GM19324 (cell line): ENCODE measurements around the gene MXD3.
"Not testable (repeated sequence)": the region's sequence is repeated elsewhere in the genome, so short reads cannot be mapped to it uniquely, and the experiment has no call there.

Experiments used
- ATAC-seq: cut with Tn5 transposase; IDR thresholded peaks from one replicate; pipeline ENCODE4 v1.9.1; 2021; ENCODE audit warnings: mild to moderate bottlenecking, moderate library complexity; ENCODE audit not compliant: unreplicated experiment, low FRiP score

MXD3 gene

DNA sequence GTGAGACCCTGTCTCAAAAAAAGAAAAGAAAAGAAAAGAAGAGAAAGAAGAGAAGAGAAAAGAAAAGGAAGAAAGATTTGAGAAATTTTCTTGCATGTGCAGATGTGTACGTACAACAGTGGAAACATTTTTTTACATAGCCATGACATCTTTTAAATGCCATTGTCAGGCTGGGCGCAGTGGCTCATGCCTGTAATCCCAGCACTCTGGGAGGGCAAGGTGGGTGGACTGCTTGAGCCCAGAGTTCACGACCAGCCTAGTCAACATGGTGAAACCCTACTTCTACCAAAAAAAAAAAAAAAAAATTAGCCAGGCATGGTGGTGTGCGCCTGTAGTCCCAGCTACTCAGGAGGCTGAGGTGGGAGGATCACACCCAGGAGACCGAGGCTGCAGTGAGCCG is 33.2 kb upstream of the MXD3 start:
- no peak for ATAC-seq

- ATAC-seq = no peak
Measured at GRCh38 chr5:177343777-177344176, 32.1 kb upstream of the MXD3 start.

DNA sequence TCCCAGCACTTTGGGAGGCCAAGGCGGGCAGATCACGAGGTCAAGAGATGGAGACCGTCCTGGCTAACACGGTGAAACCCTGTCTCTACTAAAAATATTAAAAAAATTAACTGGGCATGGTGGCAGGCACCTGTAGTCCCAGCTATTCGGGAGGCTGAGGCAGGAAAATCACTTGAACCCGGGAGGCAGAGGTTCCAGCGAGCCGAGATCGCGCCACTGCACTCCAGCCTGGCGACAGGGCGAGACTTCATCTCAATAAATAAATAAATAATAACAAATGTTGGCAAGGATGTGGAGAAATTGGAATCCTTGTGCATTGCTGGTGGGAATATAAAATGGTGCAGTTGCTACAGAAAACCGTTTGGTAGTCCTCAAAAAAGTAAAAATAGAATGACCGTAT is 31.3 kb upstream of the MXD3 start:
- ATAC-seq = not testable (repeated sequence)

DNA sequence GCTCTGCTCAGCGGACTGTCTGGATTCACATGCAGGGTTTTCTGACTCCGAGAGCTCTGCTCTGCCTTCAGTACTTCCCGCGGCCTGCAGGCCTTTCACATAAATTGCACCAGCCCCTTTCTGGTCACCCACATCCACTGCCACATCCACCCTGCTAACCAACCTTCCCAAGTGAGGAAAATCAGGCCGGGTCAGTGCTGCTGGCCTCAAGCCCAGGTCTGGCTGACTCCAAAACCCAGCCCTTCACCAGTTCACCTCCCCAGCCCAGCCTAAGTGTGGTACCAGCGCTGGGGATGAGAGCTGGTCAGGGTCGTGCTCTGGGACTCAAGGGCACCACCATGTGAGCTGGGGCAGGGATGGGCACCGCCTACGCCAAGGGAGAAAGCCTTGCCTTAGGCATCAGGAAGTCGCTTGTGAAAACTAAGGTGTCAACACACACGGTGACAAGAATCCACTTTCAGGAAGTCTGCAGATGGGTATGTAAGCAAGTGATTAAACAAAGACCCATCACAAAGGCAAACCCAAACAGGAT is 27.5 kb upstream of the MXD3 start:
- ATAC-seq = no peak

DNA sequence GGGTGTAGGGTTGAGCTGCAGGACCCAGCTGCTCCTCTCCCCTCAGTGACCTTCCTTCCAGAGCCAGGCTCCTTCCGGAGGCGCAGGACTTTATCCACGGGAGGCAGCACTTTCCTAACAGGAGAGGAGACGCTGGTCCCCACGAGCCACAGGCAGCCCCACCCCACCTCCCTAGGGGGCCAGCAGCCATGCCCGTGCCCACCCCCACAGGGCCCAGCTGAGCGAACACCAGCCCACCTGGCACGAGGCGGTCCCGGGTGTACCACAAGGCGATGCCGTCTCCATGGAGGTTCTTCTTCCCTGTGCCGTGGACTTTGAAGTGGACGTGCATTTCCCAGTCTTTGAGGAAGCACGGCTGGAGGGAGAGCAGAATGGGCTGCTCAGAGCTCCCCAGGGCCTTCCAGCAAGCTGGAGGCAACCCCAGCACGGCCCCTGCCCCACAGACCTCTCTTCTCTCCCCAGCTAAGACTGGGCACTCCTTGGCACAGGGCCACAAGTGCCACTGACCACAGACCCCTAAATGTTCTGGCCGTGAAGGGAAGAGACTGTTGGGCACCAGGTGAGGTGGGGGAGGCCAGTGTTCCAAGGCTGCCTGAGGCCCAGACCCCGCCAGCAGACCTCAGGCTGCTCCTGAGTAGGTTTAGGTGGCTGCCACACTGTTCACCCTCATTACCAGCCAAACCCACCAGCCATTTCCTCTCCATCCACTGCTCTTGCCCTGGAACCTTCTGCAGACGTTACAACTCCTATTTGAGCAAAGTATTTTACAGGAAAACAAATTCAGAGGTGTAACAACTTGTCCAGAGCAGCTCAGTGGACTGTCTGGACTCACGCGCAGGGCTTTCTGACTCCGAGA is 26.8 kb upstream of the MXD3 start:
- ATAC-seq = no peak

DNA sequence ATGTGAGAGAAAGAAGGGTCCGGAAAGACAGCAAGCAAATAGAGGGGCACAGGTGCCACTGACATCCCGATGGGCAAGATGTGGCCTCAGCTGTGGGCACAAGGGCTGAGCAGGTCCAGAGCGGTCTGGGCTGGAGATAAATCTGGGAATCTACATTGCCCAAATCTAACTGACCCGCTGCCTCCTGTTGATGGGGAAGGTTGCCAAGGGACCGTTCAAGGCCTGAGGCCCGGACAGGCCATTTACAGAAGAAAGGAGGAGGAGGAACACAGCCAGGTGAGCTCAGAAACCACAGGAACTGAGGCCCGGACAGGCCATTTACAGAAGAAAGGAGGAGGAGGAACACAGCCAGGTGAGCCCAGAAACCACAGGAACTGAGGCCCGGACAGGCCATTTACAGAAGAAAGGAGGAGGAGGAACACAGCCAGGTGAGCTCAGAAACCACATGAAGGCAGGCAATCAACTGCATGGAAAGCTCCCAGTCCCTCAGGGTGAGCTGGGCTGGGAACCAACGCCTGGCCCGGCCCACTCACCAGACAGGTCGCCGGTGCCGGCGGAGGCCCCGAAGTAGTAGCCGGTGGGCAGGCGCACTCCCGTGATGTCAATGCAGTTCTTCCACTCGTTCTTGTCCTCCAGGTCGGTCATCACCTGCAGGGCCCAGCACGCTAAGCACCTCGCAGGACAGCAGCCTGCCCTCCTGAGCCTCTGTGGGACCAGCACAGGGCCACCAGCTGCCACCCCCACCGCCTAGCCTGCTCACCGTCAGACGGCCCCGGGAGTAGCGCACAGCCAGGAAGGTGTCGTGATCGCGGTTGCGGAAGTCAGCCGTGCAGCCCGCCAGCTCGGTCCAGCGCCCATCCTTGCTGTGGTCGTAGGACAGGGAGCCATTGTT is 25.2 kb upstream of the MXD3 start:
- no peak for ATAC-seq

DNA sequence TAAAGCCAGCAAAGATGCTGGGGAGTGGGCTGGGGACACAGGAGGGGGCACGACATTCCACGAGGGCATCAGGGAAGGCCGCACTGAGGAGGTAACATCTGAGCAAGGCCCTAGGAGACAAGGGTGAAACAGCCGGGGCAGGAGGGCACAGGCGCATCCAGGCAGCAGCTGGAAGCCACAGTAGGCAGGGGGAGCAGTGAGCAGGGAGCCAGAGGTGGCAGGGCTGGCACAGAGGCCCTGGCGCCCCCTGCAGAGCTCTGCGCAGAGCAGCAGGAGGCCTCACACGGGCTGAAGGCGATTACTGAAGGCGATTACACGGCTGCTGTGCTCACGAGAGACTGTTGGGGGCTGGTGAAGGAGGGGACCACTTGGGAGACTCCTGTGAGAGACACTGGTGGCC is 24.4 kb upstream of the MXD3 start:
- no peak for ATAC-seq

GRCh38 chr5:177335701-177336065 is 24.0 kb upstream of the MXD3 start:
- no peak for ATAC-seq

GRCh38 chr5:177334781-177335700 is 23.3 kb upstream of the MXD3 start:
- ATAC-seq = no peak

DNA sequence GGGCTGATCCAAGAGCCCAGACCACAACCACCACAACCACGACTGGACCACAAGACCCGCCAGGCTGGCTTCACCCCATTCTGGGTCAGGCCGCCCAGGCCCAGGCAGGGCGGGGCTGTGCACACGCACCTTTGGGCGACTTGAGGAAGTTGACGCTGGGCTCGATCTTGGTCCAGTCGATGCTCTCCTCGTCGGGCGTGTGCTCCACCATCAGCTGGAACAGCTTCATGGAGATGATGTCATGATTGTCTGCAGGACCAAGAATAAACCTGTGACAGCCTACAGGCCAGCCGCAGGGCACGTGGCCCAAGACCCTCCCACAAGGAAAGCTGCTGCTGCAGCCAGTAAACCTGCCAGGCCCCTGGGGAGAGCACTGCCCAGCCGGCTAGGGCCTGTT is 22.5 kb upstream of the MXD3 start:
- no peak for ATAC-seq

GRCh38 chr5:177333420-177334154 is 21.9 kb upstream of the MXD3 start:
- ATAC-seq = no peak

DNA sequence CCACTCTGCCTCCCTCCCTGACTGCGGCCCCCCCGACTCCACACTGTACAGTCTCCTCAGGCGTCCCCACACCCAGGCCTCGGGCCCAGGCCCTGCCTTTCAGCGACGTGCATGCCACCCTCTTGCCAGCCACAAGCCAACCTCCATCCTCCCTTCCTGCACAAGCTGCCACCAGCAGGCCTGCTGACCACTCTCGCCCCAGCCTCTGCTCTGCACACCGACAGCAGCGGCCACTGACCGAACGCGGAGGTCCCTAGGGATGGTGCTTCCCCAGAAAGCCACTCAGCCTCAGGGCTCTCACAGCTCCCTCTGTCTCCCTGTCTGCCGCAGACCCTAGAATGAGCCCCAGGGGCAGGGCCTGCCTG is 21.2 kb upstream of the MXD3 start:
- no peak for ATAC-seq

- no peak for ATAC-seq
Measured at GRCh38 chr5:177332031-177332895, 20.6 kb upstream of the MXD3 start.

DNA sequence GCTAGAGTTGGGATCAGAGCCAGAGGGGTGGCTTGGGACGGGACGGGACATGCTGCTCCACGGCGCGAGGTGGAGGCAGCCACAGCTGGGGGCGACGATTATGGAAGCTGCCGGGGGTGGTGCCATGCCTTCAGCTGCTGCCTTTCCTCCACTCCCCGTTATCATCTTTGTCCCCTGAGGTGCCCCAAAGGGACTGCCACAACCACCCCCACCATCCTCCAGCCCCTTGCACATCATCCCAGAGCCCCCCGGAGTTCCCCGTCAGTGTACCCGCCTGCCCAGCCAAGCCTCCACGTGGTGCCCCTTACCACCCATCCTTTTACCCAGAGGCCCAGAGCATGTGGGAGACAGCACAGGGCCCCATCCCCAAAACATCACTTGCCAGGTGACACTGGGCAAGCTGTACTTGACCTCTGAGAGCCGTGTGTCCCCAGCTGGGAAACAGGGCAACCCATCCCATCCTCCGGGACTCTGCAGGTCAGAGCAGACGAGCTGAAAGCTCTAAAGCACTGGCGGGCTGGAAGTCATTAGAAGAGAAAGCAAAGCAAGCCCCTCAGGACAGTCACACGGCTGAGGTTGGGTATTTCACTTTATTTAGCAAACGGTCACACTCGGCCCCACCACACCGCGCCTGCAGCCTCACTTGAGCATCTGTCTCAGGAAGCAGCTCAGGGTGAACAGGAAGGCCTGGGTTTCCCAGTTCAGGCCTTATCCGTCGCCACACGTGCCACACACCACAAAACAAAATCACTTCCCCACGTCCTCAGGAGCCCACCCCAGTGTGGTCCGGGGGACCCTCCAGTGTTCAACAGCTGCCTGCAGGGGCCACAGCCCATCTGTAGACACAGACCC is 19.5 kb upstream of the MXD3 start:
- no peak for ATAC-seq

- no peak for ATAC-seq
Measured at GRCh38 chr5:177329883-177330282, 18.2 kb upstream of the MXD3 start.

GRCh38 chr5:177328545-177329231 is 17.0 kb upstream of the MXD3 start:
- ATAC-seq = no peak
